HUES6 (cell line): Measurements from ENCODE around the gene MAPK1.
"Not testable (repeated sequence)": the region's sequence is repeated elsewhere in the genome, so short reads cannot be mapped to it uniquely, and the experiment has no call there.

ENCODE experiments used
- H3K27ac ChIP-seq: 2 replicates; pipeline ENCODE4 v1.7.0; 2013; ENCODE audit warnings: low read depth, mild to moderate bottlenecking, low read length, inconsistent platforms
- H3K27me3 ChIP-seq: 2 replicates; pipeline ENCODE4 v1.6.1; 2013; ENCODE audit warnings: low read length; ENCODE audit not compliant: control insufficient read depth, insufficient read depth
- H3K36me3 ChIP-seq: 2 replicates; pipeline ENCODE4 v1.6.1; 2013; ENCODE audit warnings: low read length; ENCODE audit not compliant: control insufficient read depth, insufficient read depth
- H3K4me1 ChIP-seq: 2 replicates; pipeline ENCODE4 v1.6.1; 2013; ENCODE audit warnings: low read length; ENCODE audit not compliant: control insufficient read depth, insufficient read depth
- H3K4me3 ChIP-seq: 2 replicates; pipeline ENCODE4 v1.5.1; 2013; ENCODE audit warnings: low read depth, low read length
- H3K9ac ChIP-seq: one replicate; pipeline ENCODE4 v1.6.1; 2013; ENCODE audit warnings: mild to moderate bottlenecking, low read length
- H3K9me3 ChIP-seq: 2 replicates; pipeline ENCODE4 v1.6.1; 2013; ENCODE audit warnings: low read depth, low read length; ENCODE audit not compliant: control insufficient read depth, insufficient read depth

Gene MAPK1

DNA sequence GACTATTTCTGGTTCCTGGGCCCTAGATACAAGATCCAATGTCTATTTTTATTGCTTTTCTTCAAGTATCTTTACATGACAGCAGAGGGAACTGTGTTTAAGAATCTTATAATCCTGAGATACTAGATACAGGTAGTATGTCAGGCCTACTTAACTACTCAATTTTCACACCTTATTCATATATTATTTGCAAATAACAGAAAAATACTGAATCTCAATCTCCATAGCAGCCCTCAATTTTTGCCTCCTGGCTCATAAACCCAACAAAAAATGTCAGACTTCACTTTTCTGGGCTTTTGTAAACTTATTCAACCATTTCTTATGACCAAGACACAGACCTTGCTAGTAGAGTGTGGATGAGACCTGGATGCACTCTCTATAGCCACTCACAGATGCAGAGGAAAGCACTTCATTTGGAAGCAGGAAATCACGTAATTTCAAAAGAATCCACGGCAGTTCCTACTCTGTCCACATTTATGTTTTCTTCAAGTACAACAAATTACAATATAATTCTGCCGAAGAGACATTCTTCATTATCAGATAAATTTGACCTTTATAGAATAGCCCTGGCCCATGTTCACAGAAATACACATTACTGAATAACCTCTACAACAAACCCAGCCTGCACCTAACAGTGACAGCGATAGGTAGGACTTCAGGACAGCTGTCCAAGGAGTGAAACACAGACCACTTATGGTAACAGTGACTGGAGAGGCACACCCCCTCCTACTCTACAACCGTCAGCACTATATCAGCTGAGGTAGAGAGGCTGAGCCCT, 69.8 kb downstream of the MAPK1 start:
- Histone ChIP-seq H3K4me3 (no peak overlapping the region), H3K27me3 (no peaks in the 10 kb centered on the region), H3K9me3 (no peaks in the 10 kb centered on the region), H3K9ac (no peak overlapping the region), H3K27ac (no peak overlapping the region), H3K4me1 (no peaks in the 10 kb centered on the region), H3K36me3 (peaks cover 68% of the 10 kb centered on the region)

DNA sequence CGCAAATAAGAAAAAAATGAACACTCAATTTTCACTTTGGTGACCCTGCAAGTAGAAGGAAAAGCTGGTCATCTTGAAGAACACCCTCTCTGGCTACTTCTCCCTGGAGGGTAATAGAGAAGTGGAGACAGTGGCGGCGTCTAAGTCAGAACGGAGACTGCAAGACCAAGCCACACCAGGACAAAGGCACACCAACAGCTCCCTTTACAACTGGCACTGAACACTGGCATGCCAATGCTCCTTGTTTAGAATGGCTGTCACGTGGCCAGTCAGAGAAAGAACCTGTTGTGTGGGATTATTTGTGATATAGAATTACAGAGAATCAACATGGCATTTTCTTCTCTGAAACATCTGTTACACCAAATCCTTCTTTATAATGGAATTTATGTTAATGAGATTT, 70.6 kb downstream of the MAPK1 start:
- no peaks in the 10 kb centered on the region for H3K9me3 ChIP-seq
- H3K36me3 ChIP-seq: peaks cover 64% of the 10 kb centered on the region
- no peak overlapping the region for H3K9ac ChIP-seq
- H3K4me3 ChIP-seq: no peak overlapping the region
- H3K4me1 ChIP-seq: no peaks in the 10 kb centered on the region
- no peaks in the 10 kb centered on the region for H3K27me3 ChIP-seq
- H3K27ac ChIP-seq: no peak overlapping the region

DNA sequence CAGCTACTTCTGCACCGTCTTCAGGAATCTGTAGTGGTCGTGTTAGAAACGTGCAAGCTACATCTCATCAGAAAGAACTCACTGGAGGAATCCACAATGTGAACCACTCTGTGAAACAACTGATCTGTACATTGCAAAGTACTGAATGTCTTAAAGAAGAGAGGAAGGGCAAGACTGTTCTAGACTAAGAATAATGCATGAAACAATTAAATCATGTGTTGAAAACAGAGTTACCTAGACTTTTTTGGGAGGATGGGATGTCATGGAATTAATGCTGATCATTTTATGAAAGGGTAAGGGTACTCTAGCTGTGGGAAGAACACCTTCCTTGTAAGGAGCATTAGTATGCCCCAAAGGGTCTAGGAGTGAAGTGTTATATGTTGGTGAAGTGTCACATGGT, 71.2 kb downstream of the MAPK1 start:
- H3K27ac ChIP-seq: no peak overlapping the region
- peaks cover 66% of the 10 kb centered on the region for H3K36me3 ChIP-seq
- H3K4me3 ChIP-seq: no peak overlapping the region
- H3K27me3 ChIP-seq: no peaks in the 10 kb centered on the region
- no peak overlapping the region for H3K9ac ChIP-seq
- H3K9me3 ChIP-seq: no peaks in the 10 kb centered on the region
- no peaks in the 10 kb centered on the region for H3K4me1 ChIP-seq

- not testable (repeated sequence) for H3K9me3 ChIP-seq, H3K27me3 ChIP-seq, H3K4me3 ChIP-seq, H3K9ac ChIP-seq, H3K27ac ChIP-seq, H3K4me1 ChIP-seq
- H3K36me3 ChIP-seq: peaks cover 55% of the 10 kb centered on the region
Measured at GRCh38 chr22:21793716-21794115, 73.7 kb downstream of the MAPK1 start.

DNA sequence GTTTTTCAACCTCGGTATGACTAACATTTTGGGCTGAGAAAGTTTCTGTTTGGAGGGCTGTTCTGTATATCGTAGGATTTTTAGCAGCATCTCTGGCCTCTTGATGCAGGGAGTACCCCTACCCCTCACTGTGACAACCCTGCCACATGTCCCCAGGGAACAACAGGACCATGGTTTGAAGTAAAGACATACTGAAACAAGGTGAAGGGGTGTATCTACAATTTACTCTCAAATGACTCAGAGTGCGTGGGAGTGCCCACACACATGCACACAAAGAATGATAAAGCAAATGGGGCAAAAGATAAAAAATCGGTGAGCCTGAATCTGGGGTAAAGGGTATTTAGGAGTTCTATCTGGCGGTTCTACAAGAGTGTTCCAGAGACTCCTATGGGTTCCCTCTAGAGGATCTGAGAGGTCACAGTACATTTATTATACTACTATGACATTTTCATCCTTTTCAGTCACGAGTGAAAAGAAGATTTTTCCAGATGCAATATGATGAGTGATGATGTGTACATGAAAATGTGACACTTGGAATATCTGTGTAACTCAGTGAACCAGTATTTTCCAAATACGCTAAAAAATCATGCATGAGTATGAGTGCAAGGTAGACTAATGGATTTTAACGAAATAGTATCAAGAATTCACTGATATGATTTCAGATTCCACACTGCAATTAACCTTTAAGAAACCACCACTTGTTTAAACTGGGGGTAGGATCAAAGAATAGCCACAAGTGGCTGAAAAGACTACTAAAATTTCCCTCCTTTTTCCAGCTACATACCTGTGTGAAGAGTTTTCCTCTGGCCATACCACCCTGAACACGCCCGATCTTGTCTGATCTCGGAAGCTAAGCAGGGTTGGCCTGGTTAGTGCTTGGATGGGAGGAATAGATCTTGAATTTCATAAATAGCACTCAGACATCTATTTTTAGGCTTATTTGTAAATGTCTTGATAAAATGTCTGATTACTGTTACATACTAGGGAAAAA, 75.5 kb downstream of the MAPK1 start:
- Histone ChIP-seq H3K9me3 (no peaks in the 10 kb centered on the region), H3K36me3 (peaks cover 56% of the 10 kb centered on the region), H3K9ac (no peak overlapping the region), H3K27me3 (no peaks in the 10 kb centered on the region), H3K27ac (no peak overlapping the region), H3K4me3 (no peak overlapping the region), H3K4me1 (no peaks in the 10 kb centered on the region)

DNA sequence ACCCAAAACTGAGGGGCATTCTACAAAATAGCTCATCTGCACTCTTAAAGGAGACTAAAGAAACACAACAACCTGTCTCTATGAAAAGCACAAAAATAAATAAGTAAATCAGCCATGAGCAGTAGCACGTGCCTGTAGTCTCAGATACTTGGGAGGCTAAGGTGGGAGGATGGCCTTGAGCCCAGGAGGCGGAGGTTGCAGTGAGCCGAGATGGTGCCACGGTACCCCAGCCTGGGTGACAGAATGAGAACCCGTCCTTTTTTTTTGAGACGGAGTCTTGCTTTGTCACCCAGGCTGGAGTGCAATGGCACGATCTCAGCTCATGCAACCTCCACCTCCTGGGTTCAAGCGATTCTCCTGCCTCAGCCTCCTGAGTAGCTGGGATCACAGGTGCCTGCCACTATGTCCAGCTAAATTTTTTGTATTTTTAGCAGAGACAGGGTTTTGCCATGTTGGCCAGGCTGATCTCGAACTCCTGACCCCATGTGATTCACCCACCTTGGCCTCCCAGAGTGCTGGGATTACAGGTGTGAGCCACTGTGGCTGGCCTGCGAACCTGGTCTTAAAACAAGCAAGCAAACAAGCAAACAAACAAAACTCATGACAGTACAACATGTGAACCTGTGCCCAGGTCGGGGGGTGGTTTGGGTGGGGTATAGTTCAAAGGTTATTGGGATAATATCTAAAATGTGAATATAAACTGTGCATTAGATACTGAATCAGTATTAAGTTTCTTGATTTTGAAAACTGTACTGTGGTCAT, 76.4 kb downstream of the MAPK1 start:
- H3K36me3 ChIP-seq: peaks cover 52% of the 10 kb centered on the region
- H3K4me3 ChIP-seq, H3K27me3 ChIP-seq, H3K9me3 ChIP-seq, H3K27ac ChIP-seq, H3K4me1 ChIP-seq, H3K9ac ChIP-seq: not testable (repeated sequence)

DNA sequence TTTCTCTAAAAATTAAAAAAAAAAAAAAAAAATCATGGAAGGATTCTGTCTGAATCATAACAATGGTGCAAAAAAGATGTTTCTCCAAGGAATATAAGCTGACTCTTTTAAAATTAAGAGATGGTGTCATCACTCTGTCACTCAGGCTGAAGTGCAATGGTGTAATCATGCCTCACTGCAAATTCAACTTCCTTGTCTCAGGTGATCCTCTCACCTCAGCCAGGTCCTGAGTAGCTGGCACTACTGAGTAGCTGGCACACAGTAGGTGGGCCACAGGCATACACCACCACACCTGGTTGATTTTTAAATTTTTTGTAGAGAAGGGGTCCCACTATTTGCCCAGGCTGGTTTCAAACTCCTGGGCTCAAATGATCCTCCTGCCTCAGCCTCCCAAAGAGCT, 77.1 kb downstream of the MAPK1 start:
- no peaks in the 10 kb centered on the region for H3K4me1 ChIP-seq
- peaks cover 47% of the 10 kb centered on the region for H3K36me3 ChIP-seq
- no peaks in the 10 kb centered on the region for H3K27me3 ChIP-seq
- no peak overlapping the region for H3K4me3 ChIP-seq
- H3K9me3 ChIP-seq: no peaks in the 10 kb centered on the region
- no peak overlapping the region for H3K9ac ChIP-seq
- H3K27ac ChIP-seq: no peak overlapping the region

DNA sequence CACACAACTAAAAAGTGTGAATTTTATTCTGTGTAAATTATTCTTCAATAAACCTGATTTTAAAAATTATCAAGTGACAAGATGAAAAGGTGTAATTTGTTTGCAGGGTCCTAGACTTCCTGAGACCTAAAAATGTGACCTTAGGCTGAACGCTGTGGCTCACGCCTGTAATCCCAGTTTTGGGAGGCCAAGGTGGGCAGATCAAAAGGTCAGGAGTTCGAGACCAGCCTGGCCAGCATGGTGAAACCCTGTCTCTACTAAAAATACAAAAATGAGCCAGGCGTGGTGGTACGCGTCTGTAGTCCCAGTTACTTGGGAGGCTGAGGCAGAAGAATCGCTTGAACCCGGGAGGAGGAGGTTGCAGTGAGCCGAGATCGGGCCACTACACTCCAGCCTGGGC, 79.9 kb downstream of the MAPK1 start:
- peaks cover 58% of the 10 kb centered on the region for H3K36me3 ChIP-seq
- not testable (repeated sequence) for H3K9me3 ChIP-seq, H3K4me1 ChIP-seq, H3K27ac ChIP-seq, H3K27me3 ChIP-seq, H3K9ac ChIP-seq, H3K4me3 ChIP-seq

DNA sequence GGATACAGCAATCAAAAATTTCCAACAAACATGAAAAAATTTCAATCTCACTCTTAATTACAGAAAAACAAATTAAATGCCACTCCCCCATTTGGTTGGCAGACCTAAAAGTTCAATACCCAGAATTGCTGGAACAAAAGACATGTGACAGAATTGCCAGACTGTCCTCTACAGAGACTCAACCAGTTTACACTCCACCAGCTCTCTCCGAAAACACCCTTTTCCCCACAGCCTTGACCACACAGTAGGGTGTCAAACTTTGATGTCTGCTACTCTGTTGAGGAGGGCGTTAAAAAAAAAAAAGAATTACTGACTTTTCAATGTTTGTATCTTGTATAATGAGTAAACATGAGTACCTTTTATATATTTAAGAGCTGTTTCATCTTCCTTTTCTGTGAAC, 87.2 kb downstream of the MAPK1 start:
- H3K9me3 ChIP-seq: no peaks in the 10 kb centered on the region
- no peaks in the 10 kb centered on the region for H3K4me1 ChIP-seq
- H3K27ac ChIP-seq: no peak overlapping the region
- peaks cover 41% of the 10 kb centered on the region for H3K36me3 ChIP-seq
- H3K4me3 ChIP-seq: no peak overlapping the region
- H3K9ac ChIP-seq: no peak overlapping the region
- H3K27me3 ChIP-seq: no peaks in the 10 kb centered on the region

DNA sequence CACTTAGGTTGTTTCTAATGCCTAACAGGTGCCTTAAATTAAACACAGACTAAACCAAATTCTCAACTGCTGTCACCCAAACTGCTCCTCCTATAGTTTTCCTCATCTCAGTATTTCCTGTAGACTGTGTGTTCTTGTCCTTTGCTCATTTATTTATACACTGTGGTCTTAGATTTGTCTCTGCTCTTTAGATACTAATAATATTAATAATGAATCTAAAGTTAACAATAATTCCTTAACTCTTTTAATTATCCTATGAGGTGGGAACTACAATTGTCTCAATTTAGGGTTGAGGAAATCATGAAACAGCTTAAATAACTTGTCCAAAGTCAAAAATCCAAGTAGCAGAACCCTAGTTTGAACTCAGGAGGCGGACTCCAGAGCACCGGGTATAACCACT, 88.0 kb downstream of the MAPK1 start:
- H3K27me3 ChIP-seq: no peaks in the 10 kb centered on the region
- no peaks in the 10 kb centered on the region for H3K9me3 ChIP-seq
- no peak overlapping the region for H3K4me3 ChIP-seq
- no peaks in the 10 kb centered on the region for H3K4me1 ChIP-seq
- H3K36me3 ChIP-seq: peaks cover 34% of the 10 kb centered on the region
- H3K9ac ChIP-seq: no peak overlapping the region
- H3K27ac ChIP-seq: no peak overlapping the region
